Measurements from ENCODE around the gene ZC3H4. TPM values are rescaled to one million over a fixed set of nuclear protein-coding genes. Genes with fewer than 3 reads are reported as not detected.

Gene ZC3H4
- total RNA-seq, 1 donor from 2014 or later, result 47.5 TPM

DNA sequence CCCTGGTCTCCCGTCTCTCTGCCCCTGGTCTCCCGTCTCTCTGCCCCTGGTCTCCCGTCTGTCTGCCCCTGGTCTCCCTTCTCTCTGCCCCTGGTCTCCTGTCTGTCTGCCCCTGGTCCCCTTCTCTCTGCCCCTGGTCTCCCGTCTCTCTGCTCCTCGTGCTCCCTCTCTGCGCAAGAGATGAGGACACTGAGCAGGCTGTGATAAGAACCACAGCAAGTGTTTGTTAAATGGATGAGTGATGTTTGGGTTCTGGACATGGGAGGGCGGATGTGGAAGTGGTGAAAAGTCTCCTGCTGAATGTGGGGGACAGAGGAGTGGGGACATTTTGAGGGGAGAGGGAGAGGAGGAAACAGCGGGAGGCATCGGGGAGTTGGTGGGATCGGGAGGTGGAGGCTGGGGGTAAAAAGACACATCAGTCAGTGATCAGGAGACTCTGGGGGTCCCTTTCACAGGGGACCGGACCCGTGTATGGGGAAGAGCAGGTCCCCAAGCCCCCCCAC lies 85.9 kb downstream of the ZC3H4 start:
- no peak overlapping the region for H3K4me3 ChIP-seq
- TF ChIP-seq, protein P1, sequence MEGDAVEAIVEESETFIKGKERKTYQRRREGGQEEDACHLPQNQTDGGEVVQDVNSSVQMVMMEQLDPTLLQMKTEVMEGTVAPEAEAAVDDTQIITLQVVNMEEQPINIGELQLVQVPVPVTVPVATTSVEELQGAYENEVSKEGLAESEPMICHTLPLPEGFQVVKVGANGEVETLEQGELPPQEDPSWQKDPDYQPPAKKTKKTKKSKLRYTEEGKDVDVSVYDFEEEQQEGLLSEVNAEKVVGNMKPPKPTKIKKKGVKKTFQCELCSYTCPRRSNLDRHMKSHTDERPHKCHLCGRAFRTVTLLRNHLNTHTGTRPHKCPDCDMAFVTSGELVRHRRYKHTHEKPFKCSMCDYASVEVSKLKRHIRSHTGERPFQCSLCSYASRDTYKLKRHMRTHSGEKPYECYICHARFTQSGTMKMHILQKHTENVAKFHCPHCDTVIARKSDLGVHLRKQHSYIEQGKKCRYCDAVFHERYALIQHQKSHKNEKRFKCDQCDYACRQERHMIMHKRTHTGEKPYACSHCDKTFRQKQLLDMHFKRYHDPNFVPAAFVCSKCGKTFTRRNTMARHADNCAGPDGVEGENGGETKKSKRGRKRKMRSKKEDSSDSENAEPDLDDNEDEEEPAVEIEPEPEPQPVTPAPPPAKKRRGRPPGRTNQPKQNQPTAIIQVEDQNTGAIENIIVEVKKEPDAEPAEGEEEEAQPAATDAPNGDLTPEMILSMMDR (IDR thresholded peaks at IDR 0.05), result no peak
- intact Hi-C loops (cut with DNase I), result no loop called here
- no peak overlapping the region for H3K27ac ChIP-seq
- DNase-seq (no peak), ATAC-seq (no peak)
- H3K27me3 ChIP-seq, result peaks cover 76% of the 10 kb centered on the region
- H3K4me1 ChIP-seq, result no peaks in the 10 kb centered on the region
- H3K36me3 ChIP-seq, result no peaks in the 10 kb centered on the region
- no peaks in the 10 kb centered on the region for H3K9me3 ChIP-seq

DNA sequence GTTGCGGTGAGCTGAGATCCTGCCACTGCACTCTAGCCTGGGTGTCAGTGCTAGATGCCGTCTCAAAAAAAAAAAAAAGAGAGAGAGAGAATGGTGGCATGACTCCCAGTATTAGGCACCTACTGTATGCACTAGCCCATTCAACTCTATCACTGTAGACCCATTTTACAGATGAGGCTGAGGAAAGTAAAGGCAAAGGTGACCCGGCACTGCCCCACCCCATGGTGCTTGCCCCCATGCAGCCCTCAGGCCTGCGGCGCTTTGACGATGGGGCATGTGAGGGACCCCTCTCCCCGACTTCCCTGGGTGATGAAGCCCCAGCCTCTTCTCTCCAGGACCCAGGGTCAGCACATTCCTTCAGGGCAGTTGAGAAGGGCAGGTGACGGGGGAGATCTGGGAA lies 86.7 kb downstream of the ZC3H4 start:
- ATAC-seq (no peak), DNase-seq (no peak)
- Histone ChIP-seq H3K4me3 (no peak overlapping the region), H3K27me3 (peaks cover 81% of the 10 kb centered on the region), H3K27ac (no peak overlapping the region), H3K36me3 (no peaks in the 10 kb centered on the region), H3K9me3 (no peaks in the 10 kb centered on the region), H3K4me1 (no peaks in the 10 kb centered on the region)
- TF ChIP-seq, protein P1 (IDR thresholded peaks at IDR 0.05), result no peak
- intact Hi-C loops (cut with DNase I), result no loop called here

DNA sequence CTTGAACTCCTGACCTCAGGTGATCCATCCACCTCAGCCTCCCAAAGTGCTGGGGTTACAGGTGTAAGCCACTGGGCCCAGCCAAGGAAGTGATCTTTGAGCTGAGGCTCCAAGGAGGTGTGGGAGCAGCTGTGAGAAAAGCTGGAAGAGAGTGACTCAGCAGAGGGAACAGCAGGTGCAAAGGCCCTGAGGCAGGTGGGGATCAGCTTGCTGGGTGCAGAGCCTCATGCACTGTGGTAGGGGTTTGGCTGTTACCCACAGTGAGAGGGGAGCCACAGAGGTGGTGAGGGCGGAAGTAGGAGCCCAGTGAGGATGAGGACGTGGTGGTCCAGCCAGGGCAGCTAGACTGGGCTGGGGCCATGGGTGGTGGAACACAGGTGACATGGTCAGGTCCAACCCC lies 87.4 kb downstream of the ZC3H4 start:
- H3K27me3 ChIP-seq, result peaks cover 81% of the 10 kb centered on the region
- H3K9me3 ChIP-seq, result no peaks in the 10 kb centered on the region
- TF ChIP-seq, protein P1 (IDR thresholded peaks at IDR 0.05), result no peak
- no peak overlapping the region for H3K4me3 ChIP-seq
- H3K36me3 ChIP-seq, result no peaks in the 10 kb centered on the region
- intact Hi-C loops (cut with DNase I), result no loop called here
- ATAC-seq (peak; percentile 8), DNase-seq (no peak)
- peaks cover 6% of the 10 kb centered on the region for H3K4me1 ChIP-seq
- H3K27ac ChIP-seq, result no peak overlapping the region

GRCh38 chr19:47024502-47024901 lies 89.1 kb downstream of the ZC3H4 start:
- H3K27me3 ChIP-seq, result peaks cover 86% of the 10 kb centered on the region
- intact Hi-C loops (cut with DNase I), result no loop called here
- H3K4me3 ChIP-seq, result no peak overlapping the region
- ATAC-seq (no peak), DNase-seq (no peak)
- TF ChIP-seq, protein P1 (IDR thresholded peaks at IDR 0.05), result no peak
- H3K27ac ChIP-seq, result no peak overlapping the region
- H3K4me1 ChIP-seq, result peaks cover 14% of the 10 kb centered on the region
- no peaks in the 10 kb centered on the region for H3K36me3 ChIP-seq
- H3K9me3 ChIP-seq, result no peaks in the 10 kb centered on the region

- H3K36me3 ChIP-seq, result no peaks in the 10 kb centered on the region
- peaks cover 84% of the 10 kb centered on the region for H3K27me3 ChIP-seq
- no peaks in the 10 kb centered on the region for H3K9me3 ChIP-seq
- ATAC-seq (no peak), DNase-seq (no peak)
- H3K4me1 ChIP-seq, result peaks cover 14% of the 10 kb centered on the region
- no peak overlapping the region for H3K27ac ChIP-seq
- no peak overlapping the region for H3K4me3 ChIP-seq
- intact Hi-C loops (cut with DNase I), result no loop called here
- TF ChIP-seq, protein P1 (IDR thresholded peaks at IDR 0.05), result no peak
These were observed 90.2 kb downstream of the ZC3H4 start for GRCh38 chr19:47023448-47023794.

Data from upper lobe of right lung (tissue), 1 donor.